HEK293T (cell line): ENCODE results near the gene GXYLT2.
A peak's percentile ranks its signal among the peaks of the same experiment; 100 is the strongest.

Source experiments
- CTCF ChIA-PET: fragments of 350-600 bp; formaldehyde crosslinking; extraction: SDS; loops from one replicate; lab custom pipeline; 2021; ENCODE audit warnings: antibody characterized with exemption, inconsistent platforms; lab: Yijun Ruan, JAX
- POLR2A ChIA-PET: fragments of 350-600 bp; formaldehyde crosslinking; extraction: SDS; loops from one replicate; lab custom pipeline; 2020; ENCODE audit warnings: antibody characterized with exemption, inconsistent platforms; lab: Yijun Ruan, JAX
- DNase-seq: peaks from one replicate; pipeline ENCODE4 v3.0.0; 2012; ENCODE audit warnings: mixed read lengths; ENCODE audit errors: extremely low spot score
- ARNT ChIP-seq: fragments of 450-650 bp; IDR thresholded peaks from 2 replicates; pipeline ENCODE4 v1.6.1; 2017; ENCODE audit warnings: mild to moderate bottlenecking
- BHLHE40 ChIP-seq: fragments of 450-650 bp; IDR thresholded peaks from 2 replicates; pipeline ENCODE4 v1.6.1; 2016; ENCODE audit warnings: mild to moderate bottlenecking, moderate library complexity, borderline replicate concordance
- CTBP1 ChIP-seq: fragments of 450-650 bp; IDR thresholded peaks from 2 replicates; pipeline ENCODE4 v1.6.1; 2016; ENCODE audit warnings: borderline replicate concordance
- ELF4 ChIP-seq: fragments of 450-650 bp; IDR thresholded peaks from 2 replicates; pipeline ENCODE4 v1.6.1; 2017; ENCODE audit warnings: antibody characterized with exemption
- FOXA1 ChIP-seq: fragments of 450-650 bp; IDR thresholded peaks from 2 replicates; pipeline ENCODE4 v1.6.1; 2016; ENCODE audit warnings: mild to moderate bottlenecking
- FOXK2 ChIP-seq: fragments of 450-650 bp; IDR thresholded peaks from 2 replicates; pipeline ENCODE4 v1.6.1; 2016; ENCODE audit warnings: mild to moderate bottlenecking
- FOXM1 ChIP-seq: fragments of 450-650 bp; IDR thresholded peaks from 2 replicates; pipeline ENCODE4 v1.6.1; 2017; ENCODE audit warnings: mild to moderate bottlenecking, borderline replicate concordance
- HDGF ChIP-seq: fragments of 450-650 bp; IDR thresholded peaks from 2 replicates; pipeline ENCODE4 v1.6.1; 2017; ENCODE audit warnings: antibody characterized with exemption, borderline replicate concordance
- L3MBTL2 ChIP-seq: fragments of 450-650 bp; conservative IDR thresholded peaks from 2 replicates; pipeline ENCODE4 v1.6.1; 2016; ENCODE audit warnings: mild to moderate bottlenecking
- LEF1 ChIP-seq: fragments of 450-650 bp; IDR thresholded peaks from 2 replicates; pipeline ENCODE4 v1.6.1; 2017; ENCODE audit warnings: mild to moderate bottlenecking, borderline replicate concordance
- NFRKB ChIP-seq: fragments of 450-650 bp; IDR thresholded peaks from 2 replicates; pipeline ENCODE4 v1.6.1; 2016; ENCODE audit warnings: mild to moderate bottlenecking, moderate library complexity
- PKNOX1 ChIP-seq: fragments of 450-650 bp; IDR thresholded peaks from 2 replicates; pipeline ENCODE4 v1.6.1; 2016
- SP1 ChIP-seq: fragments of 450-650 bp; IDR thresholded peaks from 2 replicates; pipeline ENCODE4 v1.6.1; 2017
- SUZ12 ChIP-seq: fragments of 450-650 bp; IDR thresholded peaks from 2 replicates; pipeline ENCODE4 v1.6.1; 2016; ENCODE audit warnings: mild to moderate bottlenecking
- TARDBP ChIP-seq: fragments of 450-650 bp; IDR thresholded peaks from 2 replicates; pipeline ENCODE4 v1.6.1; 2016
- ZNF384 ChIP-seq: fragments of 450-650 bp; IDR thresholded peaks from 2 replicates; pipeline ENCODE4 v1.6.1; 2016

Gene GXYLT2

GRCh38 chr3:72888546-72889309 is 882 bp downstream of the GXYLT2 start:
- CTCF ChIA-PET = interaction anchor here (0.6 to 1.8 kb wide), 4 partner anchors 19 to 225 kb away, joined by 3 to 5 read pairs (median 4); no protein-coding TSS in a partner anchor
- TF ChIP-seq L3MBTL2 (peak; percentile 35; the same call in 1 of the 2 replicates), FOXM1 (no peak)
- POLR2A ChIA-PET = interaction anchor here (1.1 kb wide), 1 partner anchor 24 kb away, joined by 3 read pairs; no protein-coding TSS in a partner anchor
- no peak for DNase-seq

GRCh38 chr3:72889310-72890165 is 1.7 kb downstream of the GXYLT2 start:
- ChIA-PET POLR2A (interaction anchor here (1.1 kb wide), 1 partner anchor 25 kb away, joined by 3 read pairs; no protein-coding TSS in a partner anchor), CTCF (interaction anchor here (0.6 kb wide), 1 partner anchor 38 kb away, joined by 3 read pairs; no protein-coding TSS in a partner anchor)
- no peak for TF ChIP-seq FOXM1
- TF ChIP-seq ZNF384 = peak; percentile 60; the same call in 1 of the 2 replicates
- no peak for DNase-seq

- ChIA-PET POLR2A (no interaction called here), CTCF (interaction anchor here (1.4 kb wide), 1 partner anchor 39 kb away, joined by 3 read pairs; no protein-coding TSS in a partner anchor)
These were observed 2.5 kb downstream of the GXYLT2 start for GRCh38 chr3:72890166-72890925.

GRCh38 chr3:72891053-72891855 is 3.4 kb downstream of the GXYLT2 start:
- DNase-seq = no peak
- ChIA-PET POLR2A (no interaction called here), CTCF (interaction anchor here (0.6 to 1.4 kb wide), 4 partner anchors 16 to 1006 kb away, joined by 3 to 4 read pairs (median 3); no protein-coding TSS in a partner anchor)

More at GRCh38 chr3:72890166-72890925, 2.5 kb downstream of the GXYLT2 start:
- TF ChIP-seq NFRKB (no peak), SUZ12 (no peak), LEF1 (no peak), L3MBTL2 (no peak), FOXM1 (no peak), PKNOX1 (no peak), FOXK2 (no peak), BHLHE40 (no peak), ZNF384 (no peak), CTBP1 (no peak), FOXA1 (no peak)
- DNase-seq = no peak

GRCh38 chr3:72892081-72892775 is 4.4 kb downstream of the GXYLT2 start:
- no peak for DNase-seq
- CTCF ChIA-PET = interaction anchor here (0.6 to 1.4 kb wide), 4 partner anchors 17 to 567 kb away, joined by 3 read pairs; no protein-coding TSS in a partner anchor
- POLR2A ChIA-PET = no interaction called here
- no peak for TF ChIP-seq ELF4
- no peak for TF ChIP-seq L3MBTL2
- no peak for TF ChIP-seq LEF1
- no peak for TF ChIP-seq FOXA1
- TF ChIP-seq ARNT = no peak
- no peak for TF ChIP-seq SP1
- TF ChIP-seq BHLHE40 = no peak
- no peak for TF ChIP-seq HDGF
- TF ChIP-seq SUZ12 = no peak
- TF ChIP-seq ZNF384 = no peak
- TF ChIP-seq TARDBP = no peak
- no peak for TF ChIP-seq FOXM1
- TF ChIP-seq FOXK2 = no peak
- no peak for TF ChIP-seq CTBP1
- no peak for TF ChIP-seq NFRKB
- TF ChIP-seq PKNOX1 = no peak

More at GRCh38 chr3:72891053-72891855, 3.4 kb downstream of the GXYLT2 start:
- TF ChIP-seq L3MBTL2 = peak; percentile 55
- no peak for TF ChIP-seq NFRKB
